Measurements from ENCODE around the gene MTMR3.
"Not testable (repeated sequence)": the region's sequence is repeated elsewhere in the genome, so short reads cannot be mapped to it uniquely, and the experiment has no call there.

Gene MTMR3

GRCh38 chr22:30059346-30060020 lies 176.5 kb downstream of the MTMR3 start:
- not testable (repeated sequence) for DNase-seq

DNA sequence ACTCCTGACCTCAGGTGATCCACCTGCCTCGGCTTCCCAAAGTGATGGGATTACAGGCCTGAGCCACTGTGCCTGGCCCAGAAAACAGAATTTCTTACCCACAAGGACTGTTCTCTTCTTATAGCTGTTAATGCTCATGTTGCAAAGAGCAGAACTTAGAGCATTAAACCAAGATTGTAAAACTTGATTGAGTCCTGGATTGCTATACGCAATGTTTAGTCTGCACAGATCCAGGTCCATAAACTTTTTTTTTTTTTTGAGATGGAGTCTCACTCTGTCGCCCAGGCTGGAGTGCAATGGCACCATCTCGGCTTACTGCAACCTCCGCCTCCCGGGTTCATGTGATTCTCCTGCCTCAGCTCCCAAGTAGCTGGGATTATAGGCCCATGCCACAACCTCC lies 178.1 kb downstream of the MTMR3 start:
- not testable (repeated sequence) for DNase-seq

DNA sequence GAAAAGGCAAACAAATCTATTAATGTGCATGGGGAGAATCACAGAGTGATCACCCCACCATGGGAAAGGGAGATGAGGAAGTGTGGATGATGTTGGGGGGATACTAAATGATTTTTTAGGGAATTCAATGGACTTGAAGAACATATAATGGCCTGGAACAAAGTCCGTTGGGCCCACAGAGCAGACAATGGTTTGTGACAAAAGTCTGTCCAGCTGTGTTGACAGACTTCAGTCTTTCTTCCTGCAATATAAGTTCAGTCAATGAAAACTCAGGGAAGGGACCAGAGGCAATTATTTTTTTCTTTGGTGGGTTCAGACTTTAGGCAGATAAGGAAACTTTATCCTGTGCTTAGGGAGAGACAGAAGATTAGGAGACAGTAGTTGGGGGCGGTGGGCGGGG lies 179.3 kb downstream of the MTMR3 start:
- no peak for DNase-seq

GRCh38 chr22:30062950-30063349 lies 180.0 kb downstream of the MTMR3 start:
- DNase-seq, result no peak

DNA sequence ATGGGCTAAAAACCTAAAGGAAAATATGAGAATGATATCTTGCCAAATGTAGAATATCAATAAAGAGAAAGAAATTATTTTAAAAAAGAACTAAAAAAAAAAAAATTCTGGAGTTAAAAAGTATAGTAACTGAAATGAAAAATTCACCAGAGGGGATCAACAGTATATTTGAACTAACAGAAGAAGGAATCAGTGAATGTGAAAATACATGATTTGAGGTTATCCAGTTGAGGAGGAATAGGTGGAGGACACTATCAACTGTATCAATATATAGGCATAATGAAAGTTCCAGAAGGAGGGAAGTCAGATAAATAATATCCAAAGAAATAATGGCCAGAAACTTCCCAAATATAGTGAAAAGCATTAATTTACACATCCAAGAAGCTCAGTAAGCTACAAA lies 181.2 kb downstream of the MTMR3 start:
- no peak for DNase-seq

DNA sequence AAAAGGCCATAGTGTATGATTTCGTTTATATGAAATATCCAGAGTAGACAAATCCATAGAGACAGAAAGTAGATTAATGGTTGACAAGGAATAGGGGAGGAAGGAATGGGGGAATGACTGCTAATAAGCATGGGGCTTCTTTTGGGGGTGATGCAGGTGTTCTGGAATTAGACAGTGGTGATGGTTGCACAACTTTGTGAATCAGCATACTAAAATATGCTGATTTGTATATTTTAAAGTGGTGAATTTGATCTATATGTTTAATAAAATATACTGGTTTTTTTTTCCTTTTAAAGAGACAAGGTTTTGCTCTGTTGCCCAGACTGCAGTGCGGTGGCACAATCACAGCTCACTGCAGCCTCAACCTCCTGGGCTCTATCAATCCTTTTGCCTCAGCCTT lies 190.8 kb downstream of the MTMR3 start:
- DNase-seq, result no peak

GRCh38 chr22:30074147-30074546 lies 191.2 kb downstream of the MTMR3 start:
- no peak for DNase-seq

- DNase-seq, result no peak
Measured at GRCh38 chr22:30074994-30075393, 192.0 kb downstream of the MTMR3 start.

DNA sequence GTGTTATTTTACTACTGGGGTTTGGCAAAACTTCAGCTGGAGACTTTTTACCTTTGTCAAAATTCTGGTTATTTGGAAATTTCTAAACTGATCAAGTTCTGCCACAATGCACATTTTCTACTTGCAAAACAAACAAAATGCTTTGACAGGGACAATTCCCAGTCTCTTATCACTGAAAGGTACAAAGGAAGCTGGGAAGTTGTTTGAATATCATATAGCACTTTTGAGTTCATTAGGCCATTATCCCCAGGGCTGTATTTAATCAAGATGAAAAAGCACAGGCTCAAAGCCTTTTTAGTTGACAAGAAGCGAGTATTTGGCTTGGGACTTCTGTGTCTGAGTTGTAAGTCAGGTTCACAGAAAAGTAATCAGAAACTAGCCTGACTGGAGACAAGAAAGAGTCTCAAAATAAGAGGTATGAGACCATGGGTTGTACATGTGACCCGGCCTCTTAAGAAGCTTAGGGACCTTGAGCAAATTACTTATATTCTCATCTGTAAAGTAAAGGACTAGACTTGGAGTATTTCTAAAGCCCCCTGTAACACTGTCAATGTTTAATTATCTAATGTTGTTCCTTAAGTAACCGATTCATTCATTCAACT lies 194.4 kb downstream of the MTMR3 start:
- DNase-seq, result no peak

GRCh38 chr22:30078320-30079311 lies 195.6 kb downstream of the MTMR3 start:
- DNase-seq, result peak in 1 of 5 experiments; percentile 89

GRCh38 chr22:30079952-30080533 lies 197.1 kb downstream of the MTMR3 start, which contains the start of gene HORMAD2:
HORMAD2 (plus strand) TSS chr22:30080464; CDS start chr22:30093953, 13,489 bp downstream.
- no peak for DNase-seq

Measured in T-helper 2 cell (primary cell).